Nephron (organoid): ENCODE results near the gene SCARB1.

ENCODE experiments used
- H3K27ac Mint-ChIP-seq, 3 experiments: 2 replicates each; pipeline ENCODE4 v1.8.0; 2020; ENCODE audit warnings: mixed read lengths in 3 of 3, mild to moderate bottlenecking in 2 of 3, moderate library complexity in 1 of 3
- H3K27me3 Mint-ChIP-seq: 2 replicates; pipeline ENCODE4 v1.8.0; 2021; ENCODE audit warnings: low read depth, mild to moderate bottlenecking, moderate library complexity, mixed read lengths
- H3K36me3 Mint-ChIP-seq: 2 replicates; pipeline ENCODE4 v1.8.0; 2020; ENCODE audit warnings: low read depth, mixed read lengths
- H3K4me1 Mint-ChIP-seq: 2 replicates; pipeline ENCODE4 v1.8.0; 2020; ENCODE audit warnings: mixed read lengths
- H3K4me3 Mint-ChIP-seq, 3 experiments: 2 replicates each; pipeline ENCODE4 v1.8.0; 2020; ENCODE audit warnings: mild to moderate bottlenecking in 3 of 3, mixed read lengths in 3 of 3, moderate library complexity in 2 of 3
- H3K9me3 Mint-ChIP-seq: 2 replicates; pipeline ENCODE4 v1.8.0; 2020; ENCODE audit warnings: mixed read lengths
- TF ChIP-seq, protein P1 (sequence below), 3 experiments: fragments of 200-600 bp; sonication (generic); IDR thresholded peaks; one replicate each; pipeline ENCODE4 v1.5.0; 2021; ENCODE audit warnings: antibody characterized with exemption in 3 of 3; ENCODE audit not compliant: unreplicated experiment in 3 of 3

The SCARB1 gene

DNA sequence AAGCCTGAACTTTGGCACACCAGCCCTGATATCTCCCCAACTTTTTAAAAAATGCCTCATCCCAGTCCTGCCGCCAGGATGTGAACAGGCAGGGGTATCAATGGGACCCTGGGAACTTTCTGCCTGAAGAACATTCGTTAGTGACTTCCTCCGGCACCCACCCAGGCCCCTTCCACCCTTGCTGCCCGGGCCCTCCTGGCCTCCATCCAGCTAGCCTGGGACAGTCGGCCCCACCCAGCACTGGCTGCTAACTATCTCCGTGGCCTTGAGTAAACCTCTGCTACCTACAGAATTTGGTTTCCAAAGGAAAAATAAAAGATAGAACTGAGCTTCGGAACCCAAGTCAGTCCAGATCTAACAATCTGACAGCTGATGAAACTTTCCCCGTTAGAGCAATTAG, 14.3 kb downstream of the SCARB1 start:
- TF ChIP-seq, protein P1, sequence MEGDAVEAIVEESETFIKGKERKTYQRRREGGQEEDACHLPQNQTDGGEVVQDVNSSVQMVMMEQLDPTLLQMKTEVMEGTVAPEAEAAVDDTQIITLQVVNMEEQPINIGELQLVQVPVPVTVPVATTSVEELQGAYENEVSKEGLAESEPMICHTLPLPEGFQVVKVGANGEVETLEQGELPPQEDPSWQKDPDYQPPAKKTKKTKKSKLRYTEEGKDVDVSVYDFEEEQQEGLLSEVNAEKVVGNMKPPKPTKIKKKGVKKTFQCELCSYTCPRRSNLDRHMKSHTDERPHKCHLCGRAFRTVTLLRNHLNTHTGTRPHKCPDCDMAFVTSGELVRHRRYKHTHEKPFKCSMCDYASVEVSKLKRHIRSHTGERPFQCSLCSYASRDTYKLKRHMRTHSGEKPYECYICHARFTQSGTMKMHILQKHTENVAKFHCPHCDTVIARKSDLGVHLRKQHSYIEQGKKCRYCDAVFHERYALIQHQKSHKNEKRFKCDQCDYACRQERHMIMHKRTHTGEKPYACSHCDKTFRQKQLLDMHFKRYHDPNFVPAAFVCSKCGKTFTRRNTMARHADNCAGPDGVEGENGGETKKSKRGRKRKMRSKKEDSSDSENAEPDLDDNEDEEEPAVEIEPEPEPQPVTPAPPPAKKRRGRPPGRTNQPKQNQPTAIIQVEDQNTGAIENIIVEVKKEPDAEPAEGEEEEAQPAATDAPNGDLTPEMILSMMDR (IDR thresholded peaks at IDR 0.05; ENCODE audit: unreplicated experiment in 3 of 3), result no peak
- Mint-ChIP-seq H3K4me1 (peaks cover 24% of the 10 kb centered on the region), H3K4me3 (no peak overlapping the region), H3K36me3 (no peaks in the 10 kb centered on the region), H3K27me3 (no peaks in the 10 kb centered on the region), H3K27ac (no peak overlapping the region), H3K9me3 (no peaks in the 10 kb centered on the region)

DNA sequence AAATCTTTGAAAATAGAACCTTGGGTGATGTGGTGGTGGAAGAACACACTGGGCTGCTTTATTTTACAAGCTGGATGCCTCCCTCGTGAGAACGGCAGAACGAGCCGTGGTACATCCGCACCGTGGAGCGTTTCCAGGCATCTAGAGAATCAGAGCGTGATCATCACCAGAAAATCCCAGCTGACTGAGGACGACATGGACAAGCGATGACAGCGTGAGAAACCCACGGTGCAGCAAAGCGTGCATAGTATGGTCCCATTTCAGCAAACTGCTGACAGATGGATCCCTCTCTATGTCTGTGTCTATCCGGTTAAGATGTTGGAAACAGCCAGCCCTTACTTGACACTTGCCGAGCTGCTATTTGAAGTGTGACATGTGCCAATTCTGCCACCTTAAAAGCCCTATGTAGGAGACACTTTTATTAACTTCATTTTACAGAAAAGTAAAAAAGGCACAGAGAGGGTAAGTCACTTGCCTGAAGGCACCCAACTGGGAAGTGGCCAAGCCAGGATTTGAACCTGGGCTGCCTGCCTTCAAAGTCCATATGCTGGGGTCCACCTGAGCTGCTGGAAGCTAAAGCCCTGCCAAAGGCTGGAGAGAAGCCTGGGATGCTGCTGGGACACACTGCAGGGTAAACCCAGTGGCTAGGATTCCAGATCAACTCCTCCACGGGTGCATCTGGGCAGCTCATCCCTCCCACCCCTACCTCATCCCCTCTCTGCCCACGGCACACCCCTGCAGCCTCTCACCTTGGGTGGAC, 14.9 kb downstream of the SCARB1 start:
- TF ChIP-seq, protein P1 (IDR thresholded peaks at IDR 0.05; ENCODE audit: unreplicated experiment in 3 of 3), result no peak
- Mint-ChIP-seq H3K27me3 (no peaks in the 10 kb centered on the region), H3K27ac (no peak overlapping the region), H3K4me3 (no peak overlapping the region), H3K36me3 (no peaks in the 10 kb centered on the region), H3K4me1 (peaks cover 22% of the 10 kb centered on the region), H3K9me3 (no peaks in the 10 kb centered on the region)

DNA sequence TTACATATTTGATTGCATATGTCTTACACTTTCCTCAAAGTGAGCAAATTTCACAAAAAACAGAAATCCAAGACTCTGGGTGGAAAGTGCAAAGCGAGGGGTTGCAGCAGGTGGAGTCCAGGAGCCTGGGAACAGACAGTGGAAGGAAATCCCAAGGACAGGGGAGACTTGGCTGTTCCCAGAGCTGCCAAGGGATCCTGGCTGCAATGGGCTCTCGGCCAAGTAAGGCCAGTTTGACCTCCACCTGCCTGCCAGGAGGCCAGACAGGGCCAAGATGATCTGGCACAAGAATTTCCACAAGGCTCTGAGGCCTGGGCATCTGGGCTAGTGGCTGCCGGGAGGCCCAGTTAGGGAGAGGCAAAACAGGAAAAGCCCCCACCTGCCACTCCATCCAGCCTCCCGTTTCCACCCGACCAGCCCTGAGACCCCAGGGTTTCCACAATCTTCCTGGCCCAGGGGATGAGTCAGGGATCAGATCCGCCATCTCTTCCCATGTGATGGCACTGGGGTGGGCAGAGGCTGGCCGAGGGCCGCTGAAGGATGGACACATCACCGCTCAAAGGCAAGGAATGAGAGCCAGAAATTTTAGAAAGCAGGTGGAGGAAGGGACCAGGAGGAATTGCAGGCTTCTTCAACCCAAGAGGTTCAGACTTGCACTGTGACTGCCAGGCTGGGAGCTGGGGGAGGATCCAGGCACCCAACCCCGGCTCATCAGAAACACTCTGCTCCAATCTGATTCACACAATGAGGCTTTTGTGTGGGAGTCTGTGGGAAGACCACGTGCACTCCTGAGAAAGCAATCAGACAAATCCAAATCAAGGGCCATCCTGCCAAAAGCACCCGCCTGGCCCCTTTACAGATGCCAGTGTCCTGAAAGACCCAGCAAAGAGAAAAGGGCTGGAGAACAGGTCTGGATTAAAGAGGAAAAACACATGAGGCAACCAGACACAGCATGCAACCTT, 16.3 kb downstream of the SCARB1 start:
- Mint-ChIP-seq H3K4me1 (peaks cover 29% of the 10 kb centered on the region), H3K9me3 (no peaks in the 10 kb centered on the region), H3K27ac (peak overlapping the region; percentile 55 to 76 (median 63)), H3K36me3 (no peaks in the 10 kb centered on the region), H3K27me3 (no peaks in the 10 kb centered on the region), H3K4me3 (no peak overlapping the region)
- TF ChIP-seq, protein P1 (IDR thresholded peaks at IDR 0.05; ENCODE audit: unreplicated experiment in 3 of 3), result no peak

DNA sequence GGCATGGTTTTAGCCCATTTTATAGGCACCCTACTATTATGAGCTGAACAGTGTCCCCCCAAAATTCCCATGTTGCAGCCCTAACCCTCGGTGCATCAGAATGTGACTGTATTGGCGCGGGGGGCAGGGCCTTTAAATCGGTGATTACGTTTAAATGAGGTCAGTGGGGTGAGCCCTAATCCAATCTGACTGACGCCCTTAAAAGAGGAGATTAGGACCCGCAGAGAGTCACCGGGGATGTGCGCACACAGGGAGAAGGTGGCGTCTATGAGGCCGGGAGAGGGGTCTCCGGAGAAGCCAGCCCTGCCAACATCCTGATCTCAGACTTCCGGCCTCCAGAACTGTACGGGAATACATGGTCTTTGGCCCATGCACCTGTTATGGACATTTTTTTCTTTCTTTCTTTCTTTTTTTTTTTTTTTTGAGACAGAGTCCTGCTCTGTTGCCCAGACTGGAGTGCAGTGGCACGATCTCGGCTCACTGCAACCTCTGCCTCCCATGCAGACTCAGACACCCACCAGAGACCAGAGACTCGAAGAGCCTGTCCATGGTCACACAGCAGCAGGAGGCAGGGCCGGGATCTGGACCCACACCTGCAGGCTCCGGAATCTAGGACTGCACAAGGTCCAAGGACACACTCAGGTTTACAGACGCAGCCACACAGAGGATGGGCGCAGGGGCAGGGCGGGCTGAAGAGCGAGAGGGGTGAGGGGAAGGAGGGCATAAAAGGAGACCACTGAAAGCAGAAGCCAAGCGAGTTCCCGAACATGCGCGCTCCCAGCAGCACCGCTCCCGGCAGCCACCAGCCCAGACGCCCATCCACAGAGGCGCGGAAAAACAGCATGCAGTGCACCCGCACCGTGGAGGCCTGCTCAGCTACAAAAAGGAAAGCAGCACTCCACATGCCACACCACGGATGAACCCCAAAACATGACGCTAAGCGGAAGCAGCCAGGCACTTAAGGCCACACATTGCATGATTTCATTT, 19.0 kb downstream of the SCARB1 start:
- H3K4me1 Mint-ChIP-seq, result peaks cover 37% of the 10 kb centered on the region
- H3K36me3 Mint-ChIP-seq, result no peaks in the 10 kb centered on the region
- H3K27ac Mint-ChIP-seq, result no peak overlapping the region
- H3K4me3 Mint-ChIP-seq, result no peak overlapping the region
- no peaks in the 10 kb centered on the region for H3K9me3 Mint-ChIP-seq
- H3K27me3 Mint-ChIP-seq, result peaks cover 4% of the 10 kb centered on the region
- TF ChIP-seq, protein P1 (IDR thresholded peaks at IDR 0.05; ENCODE audit: unreplicated experiment in 3 of 3), result no peak

DNA sequence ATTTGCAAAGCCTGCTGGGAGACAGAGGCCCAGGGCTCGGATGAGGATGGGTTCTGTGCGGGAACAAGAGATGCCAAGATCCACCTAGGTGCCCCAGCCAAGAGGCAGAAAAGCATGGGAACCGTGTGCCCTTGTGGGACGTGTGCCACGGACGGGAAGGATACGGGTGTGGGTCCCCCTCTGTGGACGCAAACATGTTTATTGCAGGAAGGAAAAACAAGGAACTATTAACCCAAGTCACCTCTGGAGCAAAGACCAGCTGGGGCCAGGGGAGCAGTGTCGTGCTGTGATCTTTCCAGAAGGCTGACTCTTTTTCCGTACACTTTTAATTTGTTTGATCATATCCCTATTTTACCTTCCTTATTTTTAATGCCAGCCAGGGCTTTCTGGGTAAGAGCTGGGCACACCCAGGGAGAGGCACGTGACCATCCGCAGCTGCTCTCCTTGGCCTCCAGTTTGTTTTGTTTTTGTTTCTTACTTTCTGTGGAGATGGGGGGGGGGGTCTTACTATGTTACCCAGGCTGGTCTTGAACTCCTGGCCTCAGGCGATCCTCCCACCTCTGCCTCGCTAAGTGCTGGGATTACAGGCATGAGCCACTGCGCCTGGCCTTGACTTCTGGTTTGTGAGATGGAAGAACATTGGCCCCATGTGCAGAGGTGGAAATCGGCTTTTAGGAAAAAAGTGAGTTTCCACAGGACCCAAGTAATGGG, 20.7 kb downstream of the SCARB1 start:
- Mint-ChIP-seq H3K9me3 (no peaks in the 10 kb centered on the region), H3K27ac (peak overlapping the region in 2 of 3 experiments; percentile 41 to 47), H3K27me3 (peaks cover 4% of the 10 kb centered on the region), H3K36me3 (no peaks in the 10 kb centered on the region), H3K4me1 (peaks cover 40% of the 10 kb centered on the region), H3K4me3 (no peak overlapping the region)
- TF ChIP-seq, protein P1 (IDR thresholded peaks at IDR 0.05; ENCODE audit: unreplicated experiment in 3 of 3), result no peak
